GM12875 (cell line): ENCODE results near the gene SEMA6A.

Source experiments
- H3K4me3 ChIP-seq: one replicate; pipeline ENCODE4 v1.5.1; 2011; ENCODE audit warnings: low read depth, low read length, control low read depth
- CTCF ChIP-seq: IDR thresholded peaks from 2 replicates; pipeline ENCODE4 v1.5.1; 2011; ENCODE audit warnings: low read depth, mild to moderate bottlenecking, control low read depth, inconsistent platforms, low read length, moderate library complexity, borderline replicate concordance; ENCODE audit not compliant: insufficient read depth

The SEMA6A gene

GRCh38 chr5:116531117-116531516 lies 43.5 kb downstream of the SEMA6A start:
- no peak for TF ChIP-seq CTCF
- no peak overlapping the region for H3K4me3 ChIP-seq

- no peak for TF ChIP-seq CTCF
- no peak overlapping the region for H3K4me3 ChIP-seq
Measured at GRCh38 chr5:116530276-116530675, 44.3 kb downstream of the SEMA6A start.

GRCh38 chr5:116529615-116530014 lies 45.0 kb downstream of the SEMA6A start:
- H3K4me3 ChIP-seq, result no peak overlapping the region
- TF ChIP-seq CTCF, result no peak

- H3K4me3 ChIP-seq, result no peak overlapping the region
- TF ChIP-seq CTCF, result no peak
Measured at GRCh38 chr5:116528519-116529234, 45.9 kb downstream of the SEMA6A start.

- no peak for TF ChIP-seq CTCF
- H3K4me3 ChIP-seq, result no peak overlapping the region
Measured at GRCh38 chr5:116527582-116527981, 47.0 kb downstream of the SEMA6A start.

GRCh38 chr5:116525674-116526073 lies 48.9 kb downstream of the SEMA6A start:
- TF ChIP-seq CTCF, result no peak
- H3K4me3 ChIP-seq, result no peak overlapping the region

GRCh38 chr5:116524966-116525365 lies 49.7 kb downstream of the SEMA6A start:
- TF ChIP-seq CTCF, result no peak

More at GRCh38 chr5:116524966-116525365, 49.7 kb downstream of the SEMA6A start:
- H3K4me3 ChIP-seq, result no peak overlapping the region
